Skeletal muscle cell (primary cell): ENCODE measurements around the gene NCKAP5L.

Experiments used
- DNase-seq: peaks from one replicate; pipeline ENCODE4 v3.0.0-alpha.2; 2010; ENCODE audit warnings: low read depth
- H3K4me3 ChIP-seq: 2 replicates; pipeline ENCODE4 v1.5.1; 2011; ENCODE audit warnings: low read depth, mild to moderate bottlenecking, control low read depth, low read length, moderate library complexity

The NCKAP5L gene

DNA sequence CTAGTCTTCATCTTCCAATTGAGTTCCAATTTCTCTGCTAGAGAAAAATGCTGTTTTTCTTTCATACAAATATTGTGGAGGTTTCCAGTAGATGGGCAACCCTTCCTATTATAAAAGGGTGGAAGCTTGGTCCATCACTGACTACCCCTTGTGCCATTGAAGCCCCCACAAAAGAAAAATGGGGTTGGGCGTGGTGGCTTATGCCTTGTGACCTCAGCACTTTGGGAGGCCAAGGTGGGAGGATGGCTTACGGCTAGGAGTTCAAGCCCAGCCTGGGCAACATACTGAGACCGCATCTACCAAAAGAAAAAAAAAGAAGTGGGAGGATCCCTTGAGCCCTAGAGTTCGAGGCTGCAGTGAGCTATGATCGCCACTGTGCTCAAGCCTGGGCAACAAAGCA lies 22.8 kb downstream of the NCKAP5L start:
- H3K4me3 ChIP-seq, result no peak overlapping the region
- no peak for DNase-seq

DNA sequence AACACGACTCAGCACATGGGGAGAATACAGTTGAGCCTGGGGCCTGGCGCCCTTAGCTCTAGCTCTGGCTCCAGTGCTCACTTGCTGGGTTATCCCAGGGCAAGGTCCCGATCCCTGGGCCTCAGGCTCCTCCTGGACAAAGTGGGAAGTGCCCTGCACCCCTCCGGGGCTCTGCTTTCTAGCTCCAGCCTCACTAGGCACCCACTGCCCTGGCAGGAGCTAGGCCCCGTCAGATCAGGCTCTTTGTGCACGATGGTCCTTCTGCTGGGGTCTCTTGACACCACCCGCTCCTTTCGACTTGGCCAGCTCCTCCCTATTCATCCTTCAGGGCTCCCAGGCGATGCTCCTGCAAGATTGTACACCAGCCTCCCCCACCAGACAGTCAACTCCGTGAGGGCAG lies 23.4 kb downstream of the NCKAP5L start:
- no peak overlapping the region for H3K4me3 ChIP-seq
- no peak for DNase-seq

DNA sequence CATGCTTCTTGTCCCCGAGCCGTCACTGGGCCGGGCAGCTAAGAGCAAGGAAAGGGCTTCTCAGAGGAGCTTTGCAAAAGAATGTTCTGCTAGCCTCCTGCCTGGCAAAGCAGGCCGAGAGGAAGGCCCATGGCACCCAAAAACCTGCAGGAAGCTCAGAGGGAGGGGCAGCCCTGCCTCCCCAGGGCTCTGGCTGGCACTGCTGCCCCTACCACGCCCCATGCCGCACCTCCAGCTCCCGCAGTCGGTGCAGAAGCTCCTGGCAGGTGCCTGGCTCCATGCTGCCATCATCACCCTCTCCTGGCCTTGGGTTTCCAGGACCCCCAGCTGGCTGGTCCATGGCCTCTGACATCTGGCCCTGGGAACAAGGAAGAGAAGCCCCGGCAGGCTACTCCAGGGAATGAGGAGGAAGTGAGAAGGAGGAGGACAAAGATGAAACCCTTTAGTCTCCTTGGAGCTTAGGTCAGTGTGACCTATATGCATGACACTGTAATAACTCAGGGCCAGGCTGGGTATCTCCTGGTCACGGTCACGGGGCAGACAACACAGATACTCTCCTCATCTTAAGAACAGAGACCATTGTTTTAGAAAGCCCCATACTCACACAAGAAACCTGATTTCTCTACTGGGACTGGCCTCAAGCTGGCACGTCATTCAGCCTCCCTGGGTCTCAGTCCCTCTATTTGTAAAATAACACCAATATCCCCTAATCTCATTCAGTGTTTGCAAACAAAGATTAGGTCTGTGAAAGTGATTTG lies 24.3 kb downstream of the NCKAP5L start:
- no peak overlapping the region for H3K4me3 ChIP-seq
- DNase-seq, result no peak

DNA sequence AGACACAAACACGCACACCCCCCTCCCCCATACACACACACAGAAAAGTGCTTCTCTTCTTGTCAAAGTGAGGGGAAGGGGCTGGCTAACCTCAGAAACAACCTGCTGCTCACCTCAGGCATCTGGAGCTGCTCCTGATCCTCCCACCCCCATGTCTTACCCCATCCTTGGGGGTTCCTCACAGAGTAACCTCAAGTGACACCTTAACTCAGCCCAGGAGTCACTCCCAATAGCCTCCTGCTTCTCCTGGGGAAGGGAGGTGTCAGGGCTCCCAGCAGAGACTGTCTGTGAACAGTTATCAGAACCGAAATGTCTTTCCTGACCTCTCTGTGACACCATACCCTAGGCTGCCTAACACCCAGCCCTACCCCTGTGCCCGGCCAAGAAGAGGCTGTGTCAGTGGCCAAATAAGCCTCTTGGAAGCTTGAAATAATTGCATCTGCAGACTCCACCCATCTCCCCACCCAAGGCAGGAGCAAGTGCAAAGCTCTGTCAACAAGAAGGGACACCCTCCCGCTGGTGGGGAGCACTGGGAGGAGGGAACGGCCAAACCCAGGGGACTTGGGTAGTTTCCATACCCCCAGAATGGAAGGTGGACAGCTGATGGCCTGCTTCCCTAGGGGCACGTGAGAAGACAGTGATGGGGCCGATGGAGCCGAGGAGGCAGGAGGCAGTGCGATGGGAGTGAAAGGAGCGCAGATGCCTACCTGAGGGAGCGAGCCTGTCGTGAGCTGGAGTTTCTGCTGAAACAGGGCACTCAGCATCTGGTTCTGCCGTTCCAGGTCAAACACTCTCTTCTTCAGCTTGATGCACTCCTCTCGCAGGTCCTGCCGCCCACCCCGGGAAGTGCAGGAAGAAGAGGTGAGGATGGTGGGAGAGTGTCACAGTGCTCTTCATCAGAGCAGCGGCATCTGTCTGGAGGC lies 26.8 kb downstream of the NCKAP5L start:
- no peak for DNase-seq
- no peak overlapping the region for H3K4me3 ChIP-seq

DNA sequence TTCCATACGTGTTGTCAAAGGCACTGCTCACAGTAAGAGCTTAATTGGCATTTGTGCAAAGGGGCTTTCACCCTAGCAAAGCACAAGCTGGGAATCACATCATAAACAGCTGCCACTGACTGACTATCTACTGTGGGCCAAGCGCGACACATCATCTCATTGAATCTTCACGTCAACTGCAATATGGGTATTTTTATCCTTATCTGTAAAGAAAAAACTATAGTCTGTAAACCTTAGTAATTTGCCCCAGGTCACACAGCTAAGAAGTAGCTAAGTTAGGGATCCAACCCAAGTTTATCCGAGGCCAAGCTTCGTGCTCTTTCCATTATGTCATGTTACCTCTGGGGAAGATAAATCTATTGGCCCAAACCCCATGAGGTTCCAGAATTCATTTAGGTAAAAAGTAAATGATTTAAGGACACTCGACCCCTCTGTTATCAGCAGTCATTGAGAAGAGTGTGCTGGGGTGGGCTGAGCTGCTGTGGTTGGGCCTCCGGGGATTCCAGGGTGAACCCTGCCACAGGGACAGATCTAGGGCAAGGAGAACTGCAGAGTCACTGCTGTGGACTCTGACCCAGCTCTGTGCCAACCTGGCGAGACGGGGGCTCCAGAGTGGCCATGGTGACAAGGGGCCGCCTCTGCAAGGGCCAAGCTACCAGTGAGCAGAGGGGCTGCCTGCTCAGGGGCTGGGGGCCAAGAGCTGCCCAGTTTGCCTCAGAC lies 27.6 kb downstream of the NCKAP5L start:
- H3K4me3 ChIP-seq, result no peak overlapping the region
- DNase-seq, result no peak

DNA sequence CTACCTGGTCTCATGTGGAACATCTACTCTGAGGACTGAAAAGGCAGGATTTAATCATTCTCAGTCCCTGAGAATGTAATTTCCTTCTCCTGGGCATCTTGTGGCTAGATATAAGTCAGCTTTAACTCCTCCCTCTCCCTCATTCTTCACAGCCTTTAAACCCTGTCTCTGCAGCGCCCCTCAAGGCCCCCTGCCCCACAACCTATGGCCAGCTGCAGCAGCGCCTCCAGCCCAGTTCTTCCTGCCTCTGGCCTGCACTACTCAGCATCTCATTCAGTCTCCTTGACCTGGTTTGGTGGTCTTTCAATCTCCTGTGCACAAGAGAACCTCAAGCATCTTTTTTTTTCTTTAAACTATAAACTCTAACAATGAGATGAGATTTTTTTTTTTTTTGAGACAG lies 29.3 kb downstream of the NCKAP5L start:
- no peak for DNase-seq
- no peak overlapping the region for H3K4me3 ChIP-seq

DNA sequence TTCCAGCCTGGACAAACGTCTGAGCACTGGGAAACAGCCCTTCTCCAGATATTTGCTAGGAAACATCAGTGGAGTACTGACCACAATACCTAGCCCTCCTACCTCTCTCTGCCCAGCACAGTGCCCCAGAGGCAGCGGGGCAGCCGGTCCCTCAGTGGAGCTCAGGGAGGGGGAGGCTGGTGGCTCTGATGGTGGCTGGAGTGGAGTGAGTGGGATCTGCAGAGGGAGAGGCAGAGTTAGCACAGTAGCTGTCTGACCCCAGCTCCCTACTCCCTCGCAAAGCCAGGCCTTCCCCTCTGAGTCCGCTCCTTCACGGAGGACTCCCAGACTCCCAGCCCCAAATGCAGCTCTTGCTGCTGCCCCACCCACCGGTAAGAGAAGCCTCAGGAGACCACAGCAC lies 30.0 kb downstream of the NCKAP5L start:
- no peak for DNase-seq
- H3K4me3 ChIP-seq, result no peak overlapping the region

DNA sequence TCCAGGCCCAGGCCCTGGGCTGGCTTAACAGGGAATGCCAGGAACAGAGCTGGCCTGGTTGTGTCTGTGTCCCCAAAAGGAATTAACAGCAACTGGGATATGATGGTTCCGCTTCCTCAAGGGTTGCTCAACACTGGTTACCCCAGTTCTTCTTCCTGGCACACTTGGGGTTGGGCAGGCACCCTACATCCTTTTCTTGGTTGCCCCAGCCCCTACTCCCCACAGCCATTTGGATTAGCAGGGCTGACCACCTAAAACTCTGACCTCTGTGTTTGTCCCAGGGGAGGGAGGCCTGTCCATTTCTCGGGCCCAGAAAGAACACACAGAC lies 30.8 kb downstream of the NCKAP5L start:
- no peak overlapping the region for H3K4me3 ChIP-seq
- no peak for DNase-seq

DNA sequence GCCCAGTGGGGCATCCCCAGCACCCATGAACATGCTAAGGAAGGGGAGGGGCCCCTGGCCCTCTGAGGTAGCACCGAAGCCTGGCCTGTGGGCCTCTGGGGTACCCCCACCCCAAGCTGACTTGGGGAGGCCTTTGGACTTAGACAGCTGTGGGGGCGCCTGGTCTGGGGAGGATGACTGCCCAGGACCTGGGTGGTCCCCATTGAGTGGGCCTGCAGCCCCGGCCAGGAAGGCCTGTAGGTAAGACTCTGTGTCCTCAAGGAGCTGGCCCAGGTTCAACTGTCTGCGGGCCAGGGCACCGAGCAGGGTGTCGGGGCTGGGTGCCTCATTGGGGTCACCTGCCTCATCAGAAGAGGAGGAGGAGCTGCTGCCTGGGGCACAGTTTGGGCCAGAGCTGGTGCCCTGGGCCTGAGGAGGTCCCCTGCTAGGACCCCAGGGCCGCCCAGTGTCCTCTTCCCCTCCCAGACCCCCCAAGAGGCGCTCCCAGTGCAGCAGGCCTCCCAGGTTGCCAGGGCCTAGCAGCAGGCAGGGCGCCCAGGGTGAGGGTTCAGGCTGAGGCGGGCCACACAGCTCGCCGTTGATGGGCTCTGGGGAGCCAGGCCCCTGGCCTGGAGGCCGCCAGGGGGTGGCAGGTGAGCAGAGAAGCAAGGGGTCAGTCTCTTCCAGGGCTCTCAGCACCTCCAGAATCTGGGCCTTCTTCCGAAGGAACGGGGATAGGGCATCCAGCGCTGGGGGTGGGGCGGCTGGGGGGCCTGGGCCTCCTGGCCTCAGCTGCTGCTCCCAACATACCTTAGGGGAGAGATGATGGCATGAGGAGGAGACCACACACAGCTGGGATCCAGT lies 31.4 kb downstream of the NCKAP5L start:
- no peak for DNase-seq
- H3K4me3 ChIP-seq, result no peak overlapping the region

DNA sequence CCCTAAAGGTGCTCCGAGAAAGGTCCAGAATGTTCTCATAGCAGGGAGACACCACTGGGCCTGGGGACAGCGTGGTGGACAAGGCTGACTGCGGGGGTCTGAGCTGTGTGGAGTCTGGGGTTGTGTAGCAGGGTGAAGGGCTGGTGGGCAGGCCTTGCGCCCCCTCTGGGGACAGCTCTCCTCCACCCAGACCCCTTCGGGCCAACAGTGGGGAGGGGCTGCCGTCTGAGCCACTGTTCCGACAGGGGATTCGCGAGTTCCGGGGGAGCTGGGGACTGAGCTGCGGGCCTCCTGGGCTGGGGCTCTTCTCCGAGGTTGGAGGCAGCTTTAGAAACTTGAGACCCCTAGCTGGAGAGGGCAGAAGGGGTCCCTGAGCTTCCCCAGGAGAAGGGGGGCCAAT lies 32.1 kb downstream of the NCKAP5L start:
- DNase-seq, result no peak
- no peak overlapping the region for H3K4me3 ChIP-seq

DNA sequence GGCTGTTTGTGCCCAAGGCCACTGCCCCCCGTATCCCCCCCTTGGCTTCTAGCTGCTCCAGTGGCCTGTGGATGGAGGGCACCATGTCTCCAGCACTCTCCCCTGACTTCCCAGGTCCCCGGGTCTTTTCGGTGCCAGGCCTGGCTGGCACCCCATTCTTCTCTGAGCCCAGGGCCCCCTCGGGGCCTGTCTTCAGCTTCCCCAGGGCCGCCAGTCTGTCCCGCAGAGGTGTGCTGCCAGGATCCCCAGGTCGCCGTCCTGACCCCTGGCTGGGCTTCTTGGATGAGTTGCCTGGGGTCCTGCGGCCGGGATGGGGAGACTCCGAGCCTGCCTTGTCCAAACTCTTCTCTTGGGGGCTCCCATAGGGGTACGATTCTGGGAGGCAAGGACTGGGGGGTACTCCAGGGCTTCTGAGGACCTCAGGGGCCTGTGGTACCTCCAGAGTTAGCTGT lies 32.5 kb downstream of the NCKAP5L start:
- no peak overlapping the region for H3K4me3 ChIP-seq
- no peak for DNase-seq

DNA sequence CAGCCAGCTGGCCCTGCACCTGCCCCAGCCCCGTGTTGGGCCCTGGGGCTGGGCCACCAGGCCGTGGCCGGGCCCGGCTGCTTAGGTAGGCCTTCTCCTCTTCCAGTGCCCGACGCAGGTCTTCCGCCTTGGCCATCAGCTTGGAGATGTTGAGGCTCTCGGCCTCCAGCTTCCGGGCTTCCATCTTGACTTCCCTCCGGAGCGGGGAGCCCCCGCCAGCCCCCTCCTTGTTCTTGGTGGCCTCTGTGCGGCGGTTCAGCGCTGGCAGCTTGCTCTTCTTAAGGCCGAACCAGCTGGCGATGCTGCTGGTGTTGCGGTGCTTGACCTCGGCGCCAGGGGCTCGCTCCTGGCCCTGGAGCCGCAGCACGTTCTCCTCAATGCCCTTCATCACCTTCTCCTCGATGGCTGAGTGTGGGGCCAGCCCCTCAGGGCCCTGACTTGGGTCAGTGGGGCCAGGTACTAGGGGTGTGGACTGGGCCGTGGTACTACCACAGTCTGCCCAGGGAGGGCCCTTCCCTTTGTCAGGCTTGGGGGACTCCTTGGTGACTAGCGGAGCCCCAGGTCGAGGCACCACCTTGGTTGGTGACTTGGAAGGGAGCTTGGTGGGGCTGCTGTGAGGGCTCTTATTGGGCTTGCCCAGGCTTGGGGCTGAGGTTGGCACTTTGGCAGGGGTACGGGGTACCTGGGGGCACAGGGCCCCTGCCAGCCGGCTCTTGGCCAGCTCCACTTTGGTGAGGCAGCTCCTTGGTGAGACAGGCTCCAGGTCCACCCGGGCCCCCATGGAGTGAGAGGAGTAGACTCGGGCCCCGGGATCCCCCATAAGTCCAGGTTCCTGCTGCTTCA lies 33.2 kb downstream of the NCKAP5L start:
- no peak overlapping the region for H3K4me3 ChIP-seq
- DNase-seq, result no peak

DNA sequence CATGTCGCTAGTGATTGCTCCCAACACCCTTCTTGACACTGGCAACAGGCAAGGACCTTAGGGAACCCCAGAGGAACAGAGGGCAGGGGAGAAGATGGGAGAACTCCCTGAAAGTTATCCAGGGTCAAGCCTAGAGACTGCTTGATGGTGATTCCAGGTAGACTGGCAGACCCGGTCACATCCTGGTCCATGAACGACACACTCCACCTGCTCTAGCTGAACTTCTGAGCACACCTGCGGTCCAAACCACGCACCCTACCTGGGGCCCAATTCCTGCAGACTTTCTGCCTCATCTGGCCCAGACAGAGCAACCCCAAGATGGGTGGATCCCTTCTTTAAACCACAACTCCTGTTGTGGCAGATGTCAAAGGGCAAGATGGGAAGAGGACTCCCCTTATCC lies 34.2 kb downstream of the NCKAP5L start:
- no peak for DNase-seq
- no peak overlapping the region for H3K4me3 ChIP-seq

DNA sequence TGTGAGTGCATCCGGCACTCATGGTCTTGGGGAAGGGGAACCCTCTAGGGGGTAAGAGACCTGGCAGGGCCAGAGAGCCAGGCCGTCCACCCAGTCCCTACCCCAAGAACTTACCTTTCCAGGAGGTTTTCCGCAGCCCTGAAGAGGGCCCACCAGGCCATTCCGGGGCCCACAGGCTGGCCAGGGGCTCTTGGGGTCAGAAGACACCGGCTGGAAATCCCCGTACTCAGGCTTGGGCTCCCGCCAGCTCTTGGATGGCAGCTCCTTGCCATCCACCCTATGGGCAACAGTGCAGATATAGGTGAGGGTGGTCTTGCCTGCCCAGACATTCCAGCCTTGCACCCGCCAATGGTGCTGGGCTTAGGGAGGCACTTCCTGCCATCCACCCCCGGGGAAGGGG lies 34.6 kb downstream of the NCKAP5L start:
- no peak overlapping the region for H3K4me3 ChIP-seq
- no peak for DNase-seq

DNA sequence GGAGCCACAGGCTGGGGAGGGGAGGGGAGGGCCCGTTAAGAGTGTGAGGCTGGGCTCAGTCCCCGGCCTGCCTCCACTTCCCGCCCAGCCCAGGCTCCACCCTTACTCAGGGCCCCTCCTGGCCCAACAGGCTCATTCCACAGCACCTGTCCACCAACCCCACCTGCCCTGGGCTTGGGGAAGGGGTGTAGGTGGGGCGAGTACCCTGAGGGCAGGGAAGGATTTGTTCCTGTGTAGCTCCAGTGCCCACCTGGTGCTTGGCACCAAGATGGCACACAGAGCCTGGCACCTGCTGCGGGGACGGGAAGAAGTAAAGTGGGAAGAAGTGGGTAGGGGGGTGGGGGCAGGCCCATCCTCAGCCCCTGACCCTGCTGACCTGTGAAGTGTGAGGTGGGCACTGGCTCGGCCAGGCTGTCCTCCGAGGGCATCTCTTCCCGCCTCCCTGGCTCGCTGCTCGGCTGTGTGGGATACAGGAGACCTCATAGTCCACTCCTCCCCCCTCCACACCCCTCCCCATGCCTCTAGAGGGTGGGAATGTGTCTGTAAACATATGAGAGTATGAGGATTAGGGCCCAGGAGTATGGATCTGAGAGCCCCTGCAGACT lies 35.1 kb downstream of the NCKAP5L start:
- no peak for DNase-seq
- H3K4me3 ChIP-seq, result no peak overlapping the region

DNA sequence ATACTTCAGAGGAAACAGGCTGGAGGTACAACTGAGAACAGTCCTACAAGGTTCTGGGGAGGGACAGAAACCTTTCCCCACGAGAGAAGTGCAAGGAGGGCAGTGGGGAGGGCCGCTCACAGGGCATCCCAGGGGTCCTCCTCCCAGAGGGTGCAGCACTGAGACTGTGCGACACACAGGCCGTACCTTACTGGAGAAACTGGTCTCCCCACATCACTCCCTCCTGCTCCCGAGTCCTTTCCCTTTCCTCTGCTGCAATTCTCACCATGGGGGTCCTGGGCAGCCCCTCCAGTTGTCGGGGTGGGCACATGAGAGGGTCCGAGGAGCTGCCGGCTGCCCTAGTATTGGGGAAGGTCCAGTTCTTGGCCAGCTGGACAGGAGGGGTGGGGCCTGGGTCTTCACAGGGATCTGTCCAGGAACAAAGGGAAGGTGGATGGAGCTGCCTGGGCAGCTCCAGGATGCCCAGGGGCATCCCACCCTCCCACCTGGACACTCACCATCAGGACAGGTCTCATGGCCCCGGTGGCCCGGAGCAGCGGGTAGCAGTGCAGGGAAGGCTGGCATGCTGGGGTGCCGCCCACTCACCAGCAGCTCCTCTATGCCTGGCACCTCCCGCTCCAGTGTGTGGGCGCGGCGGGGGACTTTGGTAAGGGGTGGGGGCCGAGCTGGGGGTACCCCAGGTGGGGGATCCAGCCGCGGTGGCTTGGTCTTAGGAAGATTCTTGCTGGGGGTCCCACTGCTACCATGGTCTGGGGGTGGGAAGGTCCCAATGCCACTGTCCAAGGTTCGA lies 35.8 kb downstream of the NCKAP5L start:
- no peak for DNase-seq
- H3K4me3 ChIP-seq, result no peak overlapping the region

DNA sequence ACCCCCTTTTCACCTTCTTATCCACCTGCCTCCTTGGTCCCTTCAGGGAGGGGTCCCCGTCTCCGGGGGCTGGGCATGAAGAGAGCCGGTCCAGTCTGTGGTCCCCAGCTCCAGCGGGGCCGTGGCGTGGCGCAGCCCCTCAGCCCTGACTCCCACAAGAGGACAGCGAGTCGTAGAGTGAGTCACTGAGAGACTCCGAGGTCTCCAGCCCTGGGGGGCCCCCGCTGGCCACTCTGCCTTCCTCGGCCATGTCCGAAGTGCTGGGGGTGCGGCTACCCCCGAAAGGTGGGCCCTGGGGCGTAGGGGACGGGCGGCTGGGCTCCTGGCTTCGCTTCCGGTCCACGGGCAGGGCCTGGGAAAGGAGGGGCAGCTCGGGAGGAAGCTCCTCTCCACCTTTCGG lies 36.5 kb downstream of the NCKAP5L start:
- no peak for DNase-seq
- H3K4me3 ChIP-seq, result no peak overlapping the region
